ENCODE measurements around the gene MTR.

GRCh38 chr1:236942431-236942830 is 147.3 kb downstream of the MTR start:
- no peak for TF ChIP-seq ESRRG (CRISPR knock-in tag; IDR thresholded peaks at IDR 0.05)
- TF ChIP-seq RARB (CRISPR knock-in tag; IDR thresholded peaks at IDR 0.05) = no peak
- TF ChIP-seq GLIS3 (CRISPR knock-in tag; IDR thresholded peaks at IDR 0.05) = no peak
- no peak for TF ChIP-seq ZFP3 (CRISPR knock-in tag; IDR thresholded peaks at IDR 0.05)
- no peak for TF ChIP-seq PATZ1 (CRISPR knock-in tag; IDR thresholded peaks at IDR 0.05; ENCODE audit: borderline replicate concordance)
- no peak for TF ChIP-seq ZNF8 (CRISPR knock-in tag; IDR thresholded peaks at IDR 0.05)
- no peak for TF ChIP-seq PPARA (CRISPR knock-in tag; IDR thresholded peaks at IDR 0.05; ENCODE audit: borderline replicate concordance)
- no peak for TF ChIP-seq SNAI2 (CRISPR knock-in tag; IDR thresholded peaks at IDR 0.05)
- TF ChIP-seq ARNTL (CRISPR knock-in tag; IDR thresholded peaks at IDR 0.05; ENCODE audit: borderline replicate concordance, low read depth) = no peak
- no peak for TF ChIP-seq CREB5 (CRISPR knock-in tag; IDR thresholded peaks at IDR 0.05; ENCODE audit: low read depth)

Data from SK-N-SH treated with all-trans-retinoic acid at 6 μM for 48 hours (cell line).